SK-N-SH (cell line): ENCODE results near the gene NUDT22. TPM values are rescaled to one million over a fixed set of nuclear protein-coding genes. Genes with fewer than 3 reads are reported as not detected.

ENCODE experiments used
- CTCF ChIA-PET: fragments of 300-600, 350-600 bp; formaldehyde crosslinking; extraction: SDS; loops from one replicate; lab custom pipeline; 2021; lab: Yijun Ruan, JAX
- POLR2A ChIA-PET: fragments of 350-600 bp; sonication (Branson Sonifier 250); formaldehyde crosslinking; extraction: SDS; loops from one replicate; lab custom pipeline; 2020; ENCODE audit warnings: antibody characterized with exemption, inconsistent platforms; lab: Yijun Ruan, JAX
- DNase-seq: peaks from one replicate; pipeline ENCODE4 v3.0.0; 2012
- H2AFZ ChIP-seq: fragments of 200-600 bp; sonication (generic); 2 replicates; pipeline ENCODE4 v1.8.1; 2016; ENCODE audit warnings: antibody characterized with exemption, mild to moderate bottlenecking, low read depth
- H3F3A ChIP-seq: fragments of 200-600 bp; sonication (generic); replicated peaks from 2 replicates; pipeline ENCODE3; 2016; ENCODE audit warnings: antibody characterized with exemption, mild to moderate bottlenecking; ENCODE audit not compliant: insufficient read depth
- H3K27ac ChIP-seq, 2 experiments: fragments of 200-500 bp in 1 of 2; fragments of 200-600 bp in 1 of 2; sonication (Bioruptor generic) in 1 of 2; sonication (generic), shearing (Covaris generic) in 1 of 2; 2 replicates each; pipeline versions ENCODE4 v1.5.1 to v1.6.1; 2014 to 2016; ENCODE audit warnings: low read depth in 2 of 2, inconsistent platforms in 1 of 2, low read length in 1 of 2, mild to moderate bottlenecking in 1 of 2, mixed read lengths in 1 of 2
- H3K27me3 ChIP-seq: fragments of 200-600 bp; sonication (generic), shearing (Covaris generic); 2 replicates; pipeline ENCODE4 v1.6.1; 2016; ENCODE audit warnings: mixed run types; ENCODE audit not compliant: insufficient read depth
- H3K36me3 ChIP-seq, 2 experiments: fragments of 200-500 bp in 1 of 2; fragments of 200-600 bp in 1 of 2; sonication (Bioruptor generic) in 1 of 2; sonication (generic) in 1 of 2; replicated peaks in 1 of 2; 2 replicates each; pipeline versions ENCODE3 to v1.5.1; 2014 to 2016; ENCODE audit warnings: low read length in 1 of 2, mild to moderate bottlenecking in 1 of 2; ENCODE audit not compliant: insufficient read depth in 2 of 2, control insufficient read depth in 1 of 2
- H3K4me1 ChIP-seq, 2 experiments: fragments of 200-500 bp in 1 of 2; fragments of 200-600 bp in 1 of 2; sonication (Bioruptor generic) in 1 of 2; sonication (generic), shearing (Covaris generic) in 1 of 2; 2 replicates each; pipeline versions ENCODE4 v1.5.1 to v1.6.1; 2014 to 2016; ENCODE audit warnings: low read depth in 1 of 2, low read length in 1 of 2, mixed run types in 1 of 2; ENCODE audit not compliant: insufficient read depth in 2 of 2, control insufficient read depth in 1 of 2
- H3K4me2 ChIP-seq: fragments of 200-600 bp; sonication (generic), shearing (Covaris generic); 2 replicates; pipeline ENCODE4 v1.6.1; 2017; ENCODE audit warnings: mixed run types
- H3K4me3 ChIP-seq, 2 experiments: fragments of 200-500 bp in 1 of 2; fragments of 200-600 bp in 1 of 2; sonication (Bioruptor generic) in 1 of 2; sonication (generic), shearing (Covaris generic) in 1 of 2; 2 replicates each; pipeline versions ENCODE4 v1.5.1 to v1.8.1; 2014 to 2016; ENCODE audit warnings: low read depth in 2 of 2, inconsistent platforms in 1 of 2, low read length in 1 of 2, mild to moderate bottlenecking in 1 of 2, mixed read lengths in 1 of 2, moderate library complexity in 1 of 2
- H3K79me2 ChIP-seq: fragments of 200-600 bp; sonication (generic); 2 replicates; pipeline ENCODE4 v1.8.1; 2017; ENCODE audit warnings: mild to moderate bottlenecking; ENCODE audit not compliant: insufficient read depth
- H3K9ac ChIP-seq: fragments of 200-600 bp; sonication (generic); 2 replicates; pipeline ENCODE4 v1.6.1; 2017; ENCODE audit warnings: mixed run types
- H3K9me2 ChIP-seq: fragments of 200-600 bp; sonication (generic); 2 replicates; pipeline ENCODE4 v1.6.1; 2017; ENCODE audit warnings: mixed run types
- H3K9me3 ChIP-seq: fragments of 200-600 bp; sonication (generic); 2 replicates; pipeline ENCODE4 v1.6.1; 2017; ENCODE audit warnings: mixed run types, mild to moderate bottlenecking, moderate library complexity
- H4K20me1 ChIP-seq: fragments of 200-600 bp; sonication (generic); 2 replicates; pipeline ENCODE4 v1.6.1; 2017; ENCODE audit warnings: mild to moderate bottlenecking, mixed run types; ENCODE audit not compliant: insufficient read depth
- CTCF ChIP-seq: fragments of 200-600 bp; sonication (generic); IDR thresholded peaks from 2 replicates; pipeline ENCODE4 v1.6.1; 2017; ENCODE audit warnings: antibody characterized with exemption, mild to moderate bottlenecking, moderate library complexity
- ELF1 ChIP-seq: IDR thresholded peaks from 2 replicates; pipeline ENCODE4 v1.4.0; 2012
- EZH2phosphoT487 ChIP-seq: fragments of 200-600 bp; sonication (generic); IDR thresholded peaks from 2 replicates; pipeline ENCODE4 v1.6.1; 2017; ENCODE audit warnings: low read depth, mixed run types, mild to moderate bottlenecking, antibody characterized with exemption, moderate library complexity, borderline replicate concordance
- FOXM1 ChIP-seq: IDR thresholded peaks from 2 replicates; pipeline ENCODE4 v1.4.0; 2012; ENCODE audit warnings: low read depth, mild to moderate bottlenecking
- GABPA ChIP-seq: IDR thresholded peaks from 2 replicates; pipeline ENCODE4 v1.4.0; 2012; ENCODE audit warnings: low read depth, mild to moderate bottlenecking
- GATA2 ChIP-seq: sonication (generic); formaldehyde crosslinking; IDR thresholded peaks from 2 replicates; pipeline ENCODE4 v1.5.0; 2020; ENCODE audit warnings: mild to moderate bottlenecking, missing genetic modification reagents
- JUND ChIP-seq: IDR thresholded peaks from 2 replicates; pipeline ENCODE4 v1.4.0; 2012
- MAX ChIP-seq: IDR thresholded peaks from 2 replicates; pipeline ENCODE4 v1.4.0; 2012; ENCODE audit warnings: low read depth
- MEF2A ChIP-seq: IDR thresholded peaks from 2 replicates; pipeline ENCODE4 v1.4.0; 2012; ENCODE audit warnings: low read depth, borderline replicate concordance
- MXI1 ChIP-seq: IDR thresholded peaks from 2 replicates; pipeline ENCODE4 v1.6.1; 2012; ENCODE audit warnings: mild to moderate bottlenecking, low read depth, low read length, improper control_type of control experiment
- POLR2AphosphoS5 ChIP-seq: IDR thresholded peaks from 2 replicates; pipeline ENCODE4 v1.6.1; 2012; ENCODE audit warnings: low read depth, low read length
- RCOR1 ChIP-seq: fragments of 150-350 bp; IDR thresholded peaks from 2 replicates; pipeline ENCODE4 v1.6.1; 2017; ENCODE audit warnings: antibody characterized with exemption, low read length
- RXRA ChIP-seq: IDR thresholded peaks from 2 replicates; pipeline ENCODE4 v1.4.0; 2012; ENCODE audit warnings: low read depth, mild to moderate bottlenecking, borderline replicate concordance
- SIN3A ChIP-seq: IDR thresholded peaks from 2 replicates; pipeline ENCODE4 v1.6.1; 2012; ENCODE audit warnings: low read depth, mild to moderate bottlenecking, low read length, moderate library complexity, borderline replicate concordance
- SMC3 ChIP-seq: IDR thresholded peaks from 2 replicates; pipeline ENCODE4 v1.6.1; 2012; ENCODE audit warnings: low read depth, low read length, improper control_type of control experiment
- TAF1 ChIP-seq: IDR thresholded peaks from 2 replicates; pipeline ENCODE4 v1.6.1; 2012; ENCODE audit warnings: low read depth, mild to moderate bottlenecking, low read length, moderate library complexity, borderline replicate concordance
- TCF12 ChIP-seq: IDR thresholded peaks from 2 replicates; pipeline ENCODE4 v1.4.0; 2012
- USF2 ChIP-seq: fragments of 150-350 bp; IDR thresholded peaks from 2 replicates; pipeline ENCODE4 v1.6.1; 2017; ENCODE audit warnings: antibody characterized with exemption, low read length, low read depth, borderline replicate concordance
- WGBS: methylation state at CpG from one replicate; pipeline ENCODE4 v1.1.6; 2017; ENCODE audit warnings: low lambda C conversion rate; 5-methylcytosine and 5-hydroxymethylcytosine counted together
- polyA plus RNA-seq, 3 experiments: library from polyadenylated mRNA; depleted of rRNA; stranded (reverse); fragments of >200 nt; gene quantifications; 2 replicates each; pipeline ENCODE4 v1.2.3, GENCODE V29; 2012

NUDT22 gene
- 72.7 and 74.0 TPM in 2 replicates for polyA plus RNA-seq (2012; rRNA removed)
- 31.3 and 42.6 TPM in 2 replicates for polyA plus RNA-seq (2012; cell fraction: cytosol; rRNA removed)
- 150 and 256 TPM in 2 replicates for polyA plus RNA-seq (2012; cell fraction: nucleus; rRNA removed)

GRCh38 chr11:64225608-64226506, at the start of gene NUDT22, which contains the start of gene TRPT1:
TSS of gene NUDT22 (plus strand) at chr11:64226274. CDS start at chr11:64226653, 379 bp downstream.
TSS of gene TRPT1 (minus strand) at chr11:64226186. CDS start at chr11:64225860, 326 bp downstream.
- Histone ChIP-seq H3K9me3 (no peaks in the 10 kb centered on the region), H3K9ac (peak within 1 kb of the TSS; percentile 75), H3K9me2 (no peaks in the 10 kb centered on the region), H3F3A (peaks cover 6% of the 10 kb centered on the region), H4K20me1 (no peaks in the 10 kb centered on the region), H3K27me3 (no peaks in the 10 kb centered on the region), H3K4me1 (peaks cover 9 to 34% of the 10 kb centered on the region in 2 experiments; a peak in 2 of 4 replicates), H3K4me2 (peak within 1 kb of the TSS; percentile 98), H3K79me2 (peaks cover 42% of the 10 kb centered on the region), H3K4me3 (peak within 1 kb of the TSS; percentile 88 to 97), H3K36me3 (peaks cover 0 to 14% of the 10 kb centered on the region in 2 experiments), H3K27ac (peak within 1 kb of the TSS; percentile 47 to 88), H2AFZ (peak within 1 kb of the TSS; percentile 93)
- ChIA-PET CTCF (interaction anchor here (0.8 to 5.2 kb wide), 9 partner anchors 19 to 78 kb away, joined by 3 to 36 read pairs (median 3); partner anchors contain the start of genes ESRRA, FERMT3, MACROD1 and PLCB3), POLR2A (interaction anchor here (0.7 to 1.7 kb wide), 17 partner anchors 8 to 92 kb away, joined by 3 to 6 read pairs (median 4); partner anchors contain the start of genes FKBP2, PPP1R14B, PRDX5 and STIP1)
- peak; percentile 97 for DNase-seq
- TF ChIP-seq CTCF: peak; percentile 16
- no peak for TF ChIP-seq FOXM1
- TF ChIP-seq MAX: peak; percentile 73
- TF ChIP-seq SMC3: no peak
- peak; percentile 86 for TF ChIP-seq ELF1
- TF ChIP-seq SIN3A: peak; percentile 16; the same call in 1 of the 2 replicates
- TF ChIP-seq POLR2AphosphoS5: peak; percentile 91
- TF ChIP-seq GABPA: peak; percentile 78
- peak; percentile 59 for TF ChIP-seq MXI1
- peak; percentile 64; the same call in 1 of the 2 replicates for TF ChIP-seq TAF1
- TF ChIP-seq EZH2phosphoT487: no peak
- WGBS: under 1% methylated on average over 27 of the region's 54 CpGs

- DNase-seq: no peak
- peaks cover 11 to 15% of the 10 kb centered on the region in 2 experiments; a peak in 3 of 4 replicates for H3K4me1 ChIP-seq
- no peaks in the 10 kb centered on the region for H3K9me2 ChIP-seq
- H3K27ac ChIP-seq: no peak overlapping the region
- no peak overlapping the region for H3K9ac ChIP-seq
- H3F3A ChIP-seq: peaks cover 16% of the 10 kb centered on the region
- H3K36me3 ChIP-seq: no peaks in the 10 kb centered on the region
- peaks cover 9% of the 10 kb centered on the region; the same call in 1 of the 2 replicates for H3K79me2 ChIP-seq
- H3K4me2 ChIP-seq: no peak overlapping the region
- CTCF ChIA-PET: no interaction called here
- H3K27me3 ChIP-seq: no peaks in the 10 kb centered on the region
- 92% methylated on average over 8 of the region's 8 CpGs for WGBS
- no peaks in the 10 kb centered on the region for H4K20me1 ChIP-seq
- POLR2A ChIA-PET: interaction anchor here (0.6 kb wide), 1 partner anchor 319 kb away, joined by 4 read pairs; no protein-coding TSS in a partner anchor
- no peak overlapping the region for H3K4me3 ChIP-seq
- H2AFZ ChIP-seq: no peak overlapping the region
- no peaks in the 10 kb centered on the region for H3K9me3 ChIP-seq
- TF ChIP-seq MXI1 (no peak), CTCF (no peak), MEF2A (no peak), TCF12 (no peak), RXRA (no peak), RCOR1 (no peak), EZH2phosphoT487 (no peak), MAX (no peak), USF2 (no peak), JUND (no peak), POLR2AphosphoS5 (no peak), GATA2 (no peak)
These were observed 49.3 kb upstream of the NUDT22 start for GRCh38 chr11:64176751-64177150.
